ENCODE data around the gene TSPAN5. TPM values are rescaled to one million over a fixed set of nuclear protein-coding genes. Genes with fewer than 3 reads are reported as not detected.

The TSPAN5 gene
- total RNA-seq, 2 donors from 2014 or later = 1.3 to 2.0 TPM

DNA sequence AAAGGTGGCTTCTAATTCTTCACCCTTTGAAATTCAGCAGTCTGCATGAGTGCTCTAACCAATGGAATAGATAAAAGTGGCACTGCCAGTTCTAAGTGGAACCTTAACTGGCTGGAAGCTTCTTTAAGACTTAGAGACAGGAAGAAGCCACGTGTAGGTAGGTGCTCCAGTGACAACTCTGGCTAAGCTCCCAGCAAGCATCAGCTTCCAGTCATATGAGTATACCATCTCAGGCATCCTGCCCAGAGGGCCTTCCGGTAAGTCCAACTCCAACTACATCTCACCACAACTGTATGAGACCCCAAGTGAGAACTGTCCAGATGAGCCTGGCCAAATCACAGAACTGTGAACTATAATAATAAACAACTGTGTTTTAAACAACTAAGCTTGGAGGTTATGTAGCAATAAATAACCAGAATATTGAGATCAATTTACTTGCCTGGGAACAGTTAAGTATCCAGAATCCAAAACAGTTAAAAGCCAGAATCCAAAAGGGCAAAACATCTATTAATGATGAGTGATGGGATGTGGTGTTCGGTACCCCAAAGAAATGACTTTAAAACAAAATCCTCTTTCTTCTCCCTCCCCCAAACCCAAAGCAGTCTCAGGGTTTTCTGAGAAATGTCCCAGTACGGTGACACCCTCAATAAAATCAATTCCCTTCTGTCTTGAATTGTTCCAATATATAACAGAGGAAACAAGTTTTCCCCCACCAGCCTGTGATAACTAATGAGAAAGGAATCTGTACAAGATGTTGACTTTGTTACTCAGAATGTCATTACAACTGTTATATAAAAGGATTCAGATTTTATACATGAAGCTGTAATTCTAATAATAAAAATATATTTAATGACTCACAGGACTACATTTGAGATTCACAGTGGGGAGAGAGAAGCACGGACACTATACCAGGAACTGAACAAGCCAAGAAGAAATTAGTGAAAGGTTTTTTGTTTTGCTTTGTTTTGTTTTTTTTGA lies 4.2 kb downstream of the TSPAN5 start:
- intact Hi-C loops (cut with DNase I) = no loop called here
- ATAC-seq (no peak), DNase-seq (no peak)

DNA sequence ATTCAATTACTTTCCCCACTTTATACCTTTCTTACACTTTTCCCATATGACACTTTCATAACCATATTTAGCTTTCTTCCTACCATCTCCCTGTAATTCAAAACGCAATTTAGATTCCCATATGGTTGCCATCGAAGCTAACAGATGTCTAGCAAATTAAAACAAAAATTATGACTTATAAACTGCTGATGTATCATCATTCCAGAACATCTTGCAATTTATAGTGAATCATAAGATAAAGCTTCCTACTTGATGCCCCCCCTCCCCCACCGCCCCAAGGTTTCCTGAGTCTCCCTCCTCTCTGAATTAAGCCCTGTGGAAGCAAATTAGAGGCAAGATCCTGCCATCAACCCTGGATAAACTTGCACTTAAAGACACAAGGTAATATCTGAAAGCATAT lies 5.4 kb downstream of the TSPAN5 start:
- ATAC-seq = no peak
- intact Hi-C loops (cut with DNase I) = no loop called here
- DNase-seq = no peak

DNA sequence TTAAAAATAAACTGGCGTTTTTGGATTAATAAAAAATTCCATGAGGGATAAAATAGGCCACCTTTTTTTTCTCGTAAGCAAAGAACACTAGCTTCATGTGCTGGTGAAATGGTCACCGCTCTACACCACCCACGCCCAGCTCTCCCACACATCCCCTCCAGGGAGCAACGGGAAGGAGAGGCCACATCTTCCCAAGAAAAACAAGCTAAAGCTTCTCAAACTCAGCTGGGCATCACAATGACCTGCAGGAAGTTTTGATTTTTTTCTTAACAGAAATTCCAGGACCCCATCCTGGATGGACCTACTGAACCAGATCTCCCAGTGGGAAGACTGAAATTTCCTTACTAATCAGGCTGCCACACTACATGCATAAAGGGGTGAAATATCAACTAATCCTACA lies 9.8 kb downstream of the TSPAN5 start:
- DNase-seq (peak; percentile 39), ATAC-seq (peak in 1 of 2 donors; percentile 53)
- intact Hi-C loops (cut with DNase I) = no loop called here

GRCh38 chr4:98646422-98646821 lies 12.0 kb downstream of the TSPAN5 start:
- ATAC-seq (no peak), DNase-seq (no peak)
- intact Hi-C loops (cut with DNase I) = no loop called here

DNA sequence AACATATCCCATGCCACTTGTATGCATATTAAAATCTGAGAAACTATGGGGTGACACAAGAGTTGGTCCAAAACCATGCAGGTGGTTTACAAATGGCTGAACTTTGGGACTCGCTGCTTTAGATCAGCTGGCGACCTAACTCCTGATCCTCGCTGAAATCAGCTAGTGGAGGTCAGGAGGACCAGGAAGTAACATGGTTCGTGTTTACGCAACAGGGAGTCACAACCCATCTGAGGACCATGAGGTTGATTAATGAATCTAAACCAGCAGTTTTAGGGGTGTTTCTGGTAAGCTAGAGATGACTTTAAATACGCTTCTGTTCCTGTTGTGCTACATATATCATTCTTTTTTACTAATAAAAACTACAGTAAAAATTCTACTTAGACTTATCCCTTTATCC lies 12.9 kb downstream of the TSPAN5 start:
- DNase-seq (no peak), ATAC-seq (no peak)
- intact Hi-C loops (cut with DNase I) = no loop called here

DNA sequence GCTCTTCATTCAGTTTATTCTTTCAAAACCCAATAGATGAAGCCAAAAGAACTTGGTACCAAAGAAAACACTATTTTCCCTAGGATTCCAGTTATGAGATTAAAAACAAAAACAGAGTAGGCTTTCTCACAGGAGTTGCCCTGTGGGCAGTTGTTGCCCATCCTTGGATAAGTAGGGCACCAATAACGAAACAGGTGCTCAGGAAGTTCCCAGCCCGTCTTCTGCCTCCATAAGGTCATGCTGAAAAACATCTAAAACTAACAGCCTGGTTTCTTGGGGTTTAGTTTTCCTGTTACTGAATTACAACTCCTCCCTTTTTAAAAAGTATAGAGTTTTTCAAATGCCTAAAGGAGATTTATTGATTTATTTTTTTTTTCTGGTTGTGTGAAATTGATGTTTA lies 14.7 kb downstream of the TSPAN5 start:
- no peak for ATAC-seq
- intact Hi-C loops (cut with DNase I) = no loop called here
- no peak for DNase-seq

- DNase-seq (no peak), ATAC-seq (no peak)
- intact Hi-C loops (cut with DNase I) = no loop called here
Measured at GRCh38 chr4:98642991-98643426, 15.4 kb downstream of the TSPAN5 start.

- intact Hi-C loops (cut with DNase I) = no loop called here
- DNase-seq (no peak), ATAC-seq (no peak)
Measured at GRCh38 chr4:98641906-98642668, 16.3 kb downstream of the TSPAN5 start.

- no peak for DNase-seq
- no peak for ATAC-seq
- intact Hi-C loops (cut with DNase I) = no loop called here
Measured at GRCh38 chr4:98641376-98641775, 17.0 kb downstream of the TSPAN5 start.

GRCh38 chr4:98639523-98639922 lies 18.9 kb downstream of the TSPAN5 start:
- ATAC-seq (no peak), DNase-seq (no peak)
- intact Hi-C loops (cut with DNase I) = no loop called here

DNA sequence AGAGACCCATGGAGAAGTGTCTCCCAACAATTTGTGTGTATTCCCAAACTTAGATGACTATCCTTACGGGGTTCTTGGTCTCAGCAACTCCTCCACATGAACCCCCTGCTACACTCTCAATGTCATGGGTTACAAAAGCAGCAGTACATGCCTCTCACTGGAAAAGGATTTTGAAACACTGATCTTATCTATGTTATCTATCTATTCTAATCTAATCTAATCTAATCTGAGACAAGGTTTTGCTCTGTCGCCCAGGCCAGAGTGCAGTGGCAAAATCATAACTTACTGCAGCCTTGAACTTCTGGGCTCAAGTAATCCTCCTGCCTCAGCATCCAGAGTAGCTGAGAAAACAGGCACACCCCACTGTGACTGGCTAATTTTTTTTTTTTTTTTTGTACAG lies 19.3 kb downstream of the TSPAN5 start:
- ATAC-seq (no peak), DNase-seq (no peak)
- intact Hi-C loops (cut with DNase I) = no loop called here

- no peak for ATAC-seq
- intact Hi-C loops (cut with DNase I) = no loop called here
- no peak for DNase-seq
Measured at GRCh38 chr4:98638661-98639060, 19.8 kb downstream of the TSPAN5 start.

GRCh38 chr4:98634061-98634460 lies 24.4 kb downstream of the TSPAN5 start:
- no peak for ATAC-seq
- no peak for DNase-seq
- intact Hi-C loops (cut with DNase I) = no loop called here

DNA sequence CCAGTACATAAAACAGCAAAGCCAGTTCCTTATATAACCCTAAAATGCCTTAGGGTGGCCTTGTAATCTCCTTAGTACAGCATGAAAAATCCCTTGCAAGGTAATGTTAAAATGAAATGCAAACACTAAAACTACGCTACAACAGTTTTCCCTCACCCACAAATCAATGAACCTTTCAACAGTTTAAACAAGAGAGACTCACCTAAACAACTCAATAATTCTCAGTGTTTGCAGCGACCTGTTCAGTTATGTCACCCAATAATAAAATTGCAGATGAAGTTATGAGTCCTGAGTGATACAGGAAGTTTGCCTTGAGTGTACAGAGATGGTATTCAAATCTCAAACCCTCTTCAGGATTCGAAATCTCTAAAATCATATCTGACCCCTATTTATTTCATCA lies 25.3 kb downstream of the TSPAN5 start:
- intact Hi-C loops (cut with DNase I) = no loop called here
- DNase-seq = no peak
- no peak for ATAC-seq

DNA sequence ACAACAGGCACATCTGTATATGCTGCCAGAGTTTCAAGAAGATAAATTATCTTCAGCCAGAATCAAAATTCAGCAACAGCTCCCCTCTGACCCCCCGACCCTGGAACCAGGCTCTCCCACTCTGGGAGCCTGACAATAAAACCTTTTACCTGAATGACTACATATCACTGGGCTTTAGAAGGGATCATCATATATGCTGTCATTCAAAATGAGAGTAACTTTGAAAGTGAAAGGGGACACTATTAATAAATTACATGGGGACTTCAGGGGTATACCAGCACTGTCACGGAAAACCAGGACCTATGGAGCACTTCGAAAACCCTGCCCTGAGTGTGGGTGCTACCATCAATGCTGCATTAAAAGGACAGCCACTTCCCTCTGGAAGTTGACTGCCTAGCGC lies 26.2 kb downstream of the TSPAN5 start:
- DNase-seq = no peak
- intact Hi-C loops (cut with DNase I) = no loop called here
- ATAC-seq = no peak

- ATAC-seq = no peak
- intact Hi-C loops (cut with DNase I) = no loop called here
- DNase-seq = no peak
Measured at GRCh38 chr4:98631506-98631905, 26.9 kb downstream of the TSPAN5 start.

DNA sequence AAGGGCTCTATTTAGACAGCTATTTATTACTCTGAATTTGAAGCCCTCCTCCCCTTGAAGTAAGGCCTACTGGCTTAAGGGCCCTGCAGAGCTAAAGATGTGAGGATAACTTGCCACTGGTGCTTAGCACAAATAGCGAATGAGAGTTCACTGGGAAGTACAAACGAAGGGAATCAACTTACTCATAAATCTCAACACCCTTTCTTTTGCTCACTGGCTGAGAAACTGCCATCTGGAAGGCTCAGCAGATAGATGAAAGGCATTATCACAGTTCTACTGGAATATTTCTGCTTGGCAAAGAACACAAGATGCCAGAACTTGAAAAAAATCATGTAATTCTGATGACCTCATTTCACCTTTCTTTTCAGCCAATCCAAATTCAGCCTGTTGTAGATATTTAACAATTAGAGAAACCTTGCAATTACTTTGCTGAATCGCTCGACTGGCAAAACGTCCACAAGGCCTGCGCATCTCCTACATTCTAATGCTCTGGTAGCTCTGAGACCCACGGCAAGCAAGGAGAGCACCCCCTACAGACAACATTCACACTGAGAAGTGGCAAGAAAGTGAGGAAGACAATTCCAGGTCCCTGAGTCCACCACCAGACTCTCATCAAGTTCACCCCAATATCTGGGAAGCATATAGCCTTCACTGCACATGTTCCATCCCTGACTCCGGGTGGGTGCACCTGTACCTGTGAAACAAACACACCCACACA lies 27.5 kb downstream of the TSPAN5 start:
- intact Hi-C loops (cut with DNase I) = no loop called here
- DNase-seq (no peak), ATAC-seq (peak; percentile 21 to 49)

DNA sequence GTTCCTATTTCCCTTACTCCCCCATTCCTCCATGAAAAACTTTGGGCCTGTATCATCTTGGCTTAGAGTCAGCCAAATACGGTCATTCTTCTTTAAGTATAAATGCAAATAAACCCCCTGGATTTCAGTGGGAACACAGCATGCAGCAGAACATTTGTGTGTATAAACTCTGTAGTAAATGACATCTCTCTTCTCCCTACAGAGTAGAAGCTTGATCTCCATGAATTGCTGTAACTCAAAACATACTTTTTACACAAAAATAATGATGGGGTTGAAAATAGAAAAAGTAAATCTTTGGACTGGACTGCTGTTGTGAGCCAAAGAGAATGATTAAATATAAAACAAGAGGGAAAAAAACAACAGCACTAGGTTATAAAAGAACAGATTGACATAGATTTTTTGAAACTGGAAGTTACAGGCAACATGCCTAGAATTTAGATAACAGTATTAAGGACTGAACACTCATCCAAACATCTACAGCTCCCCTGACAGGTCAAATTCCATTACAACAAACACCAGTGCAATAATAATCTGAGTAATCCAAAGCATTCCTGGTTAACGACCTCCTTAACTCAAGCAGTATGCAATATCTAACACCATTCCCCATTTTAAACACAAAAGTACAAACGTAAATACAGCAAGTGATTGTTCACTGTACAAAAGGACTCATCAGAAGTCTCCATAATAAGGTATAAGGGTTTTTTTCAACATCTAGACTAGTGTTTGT lies 30.7 kb downstream of the TSPAN5 start:
- ATAC-seq (peak; percentile 38 to 63), DNase-seq (no peak)
- intact Hi-C loops (cut with DNase I) = no loop called here

DNA sequence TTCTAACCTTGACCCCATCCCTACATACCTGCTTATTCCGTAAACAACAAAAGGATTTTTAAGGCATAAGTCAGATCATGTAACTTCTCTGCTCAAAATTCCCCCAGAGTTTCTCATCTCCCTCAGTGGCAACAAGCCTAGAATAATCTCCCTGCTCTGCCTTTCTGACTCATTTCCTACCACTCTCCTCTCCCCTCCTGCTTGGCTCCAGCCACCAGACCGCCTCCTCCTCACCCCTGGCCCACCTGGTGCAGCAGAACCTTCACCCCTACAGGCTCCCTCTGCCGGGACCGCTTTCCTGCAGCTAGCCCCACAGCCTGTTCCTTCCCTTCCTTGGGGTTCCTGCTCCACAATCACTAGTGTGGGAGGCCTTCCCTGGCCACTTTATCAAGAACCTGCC lies 32.1 kb downstream of the TSPAN5 start:
- ATAC-seq (peak; percentile 52 to 96), DNase-seq (peak; percentile 34)
- intact Hi-C loops (cut with DNase I) = no loop called here

Measured in left cardiac atrium (tissue), 4 donors.